ENCODE measurements around the gene LIME1.

DNA sequence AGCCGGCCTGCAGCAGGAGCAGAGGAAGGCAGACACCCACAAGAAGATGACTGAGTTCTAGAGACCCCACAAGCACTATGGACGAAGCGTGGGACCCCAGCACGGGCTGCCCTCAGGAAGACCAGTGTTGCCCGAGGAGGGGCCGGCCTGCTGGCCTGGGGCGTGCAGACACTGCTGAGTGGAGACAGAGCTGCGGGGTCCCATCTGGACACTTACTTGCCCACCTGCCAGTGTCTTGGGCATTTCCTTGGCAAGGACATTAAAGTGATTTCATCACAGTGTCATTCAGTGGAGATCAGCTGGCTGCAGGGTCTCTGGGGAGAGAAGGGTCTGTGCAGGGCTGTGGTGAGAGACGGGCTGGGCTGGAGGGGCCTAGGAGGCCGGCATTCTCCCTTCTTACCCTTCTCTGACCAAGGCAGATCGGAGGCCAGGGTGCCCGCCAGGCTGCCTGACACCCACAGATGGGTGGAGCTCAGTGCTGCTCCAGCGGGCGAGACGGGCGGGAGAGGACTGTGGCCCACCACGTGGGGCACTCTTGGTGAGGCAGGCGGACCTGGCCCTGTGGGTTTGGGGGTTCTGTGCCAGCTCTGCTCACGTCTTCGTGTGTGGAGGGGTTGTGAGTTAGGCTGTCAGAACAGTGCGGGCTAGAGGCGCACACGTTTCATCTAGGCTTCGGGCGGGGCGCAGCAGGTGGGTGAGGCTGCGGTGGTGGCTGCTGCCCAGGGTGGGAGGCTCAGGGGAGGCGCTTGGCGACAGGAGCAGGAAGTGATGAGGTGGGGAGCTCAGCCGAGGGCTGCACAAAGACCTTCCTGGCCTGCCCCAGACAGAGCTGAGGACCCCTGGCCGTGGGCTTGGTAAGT is at the start of gene LIME1:
- TF ChIP-seq, protein P1, sequence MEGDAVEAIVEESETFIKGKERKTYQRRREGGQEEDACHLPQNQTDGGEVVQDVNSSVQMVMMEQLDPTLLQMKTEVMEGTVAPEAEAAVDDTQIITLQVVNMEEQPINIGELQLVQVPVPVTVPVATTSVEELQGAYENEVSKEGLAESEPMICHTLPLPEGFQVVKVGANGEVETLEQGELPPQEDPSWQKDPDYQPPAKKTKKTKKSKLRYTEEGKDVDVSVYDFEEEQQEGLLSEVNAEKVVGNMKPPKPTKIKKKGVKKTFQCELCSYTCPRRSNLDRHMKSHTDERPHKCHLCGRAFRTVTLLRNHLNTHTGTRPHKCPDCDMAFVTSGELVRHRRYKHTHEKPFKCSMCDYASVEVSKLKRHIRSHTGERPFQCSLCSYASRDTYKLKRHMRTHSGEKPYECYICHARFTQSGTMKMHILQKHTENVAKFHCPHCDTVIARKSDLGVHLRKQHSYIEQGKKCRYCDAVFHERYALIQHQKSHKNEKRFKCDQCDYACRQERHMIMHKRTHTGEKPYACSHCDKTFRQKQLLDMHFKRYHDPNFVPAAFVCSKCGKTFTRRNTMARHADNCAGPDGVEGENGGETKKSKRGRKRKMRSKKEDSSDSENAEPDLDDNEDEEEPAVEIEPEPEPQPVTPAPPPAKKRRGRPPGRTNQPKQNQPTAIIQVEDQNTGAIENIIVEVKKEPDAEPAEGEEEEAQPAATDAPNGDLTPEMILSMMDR (IDR thresholded peaks at IDR 0.05) = no peak
- no peak for TF ChIP-seq POLR2A (IDR thresholded peaks at IDR 0.05)
